Effector memory CD4-positive, alpha-beta T cell (primary cell): ENCODE data around the gene H2AZ1.
"Not testable (repeated sequence)": the region's sequence is repeated elsewhere in the genome, so short reads cannot be mapped to it uniquely, and the experiment has no call there.

ENCODE experiments used
- DNase-seq, 3 donors: peaks; one replicate each; pipeline ENCODE4 v3.0.0-alpha.2; 2020
- H3K27ac ChIP-seq: 2 replicates; pipeline ENCODE4 v1.7.0; 2013; ENCODE audit warnings: mild to moderate bottlenecking, low read length, moderate library complexity; ENCODE audit not compliant: insufficient read depth, poor library complexity, severe bottlenecking
- H3K27me3 ChIP-seq: replicated peaks from 2 replicates; pipeline ENCODE4 v1.7.0; 2013; ENCODE audit warnings: mild to moderate bottlenecking, low read length; ENCODE audit not compliant: insufficient read depth, control insufficient read depth, poor library complexity, severe bottlenecking
- H3K36me3 ChIP-seq: 2 replicates; pipeline ENCODE4 v1.7.0; 2013; ENCODE audit warnings: mild to moderate bottlenecking, low read length, moderate library complexity; ENCODE audit not compliant: control insufficient read depth, insufficient read depth
- H3K4me1 ChIP-seq: 2 replicates; pipeline ENCODE4 v1.7.0; 2013; ENCODE audit warnings: low read length, mild to moderate bottlenecking; ENCODE audit not compliant: control insufficient read depth, insufficient read depth, poor library complexity, severe bottlenecking
- H3K4me3 ChIP-seq: 2 replicates; pipeline ENCODE4 v1.7.0; 2013; ENCODE audit warnings: low read length, low read depth, mild to moderate bottlenecking; ENCODE audit not compliant: insufficient read depth, poor library complexity, severe bottlenecking
- H3K9me3 ChIP-seq: 2 replicates; pipeline ENCODE4 v1.7.0; 2013; ENCODE audit warnings: mild to moderate bottlenecking, low read length, moderate library complexity; ENCODE audit not compliant: control insufficient read depth

The H2AZ1 gene

GRCh38 chr4:99966692-99967091 lies 16.6 kb upstream of the H2AZ1 start:
- DNase-seq = no peak
- Histone ChIP-seq H3K4me3 (no peak overlapping the region), H3K9me3 (no peaks in the 10 kb centered on the region), H3K27ac (no peak overlapping the region), H3K27me3 (no peaks in the 10 kb centered on the region), H3K36me3 (no peaks in the 10 kb centered on the region), H3K4me1 (no peaks in the 10 kb centered on the region)

- H3K36me3 ChIP-seq = no peaks in the 10 kb centered on the region
- no peaks in the 10 kb centered on the region for H3K9me3 ChIP-seq
- no peak overlapping the region for H3K27ac ChIP-seq
- no peaks in the 10 kb centered on the region for H3K27me3 ChIP-seq
- H3K4me3 ChIP-seq = no peak overlapping the region
- DNase-seq = no peak
- no peaks in the 10 kb centered on the region for H3K4me1 ChIP-seq
Measured at GRCh38 chr4:99965674-99966350, 15.7 kb upstream of the H2AZ1 start.

- DNase-seq = no peak
- H3K9me3 ChIP-seq = no peaks in the 10 kb centered on the region
- no peak overlapping the region for H3K27ac ChIP-seq
Measured at GRCh38 chr4:99965173-99965572, 15.1 kb upstream of the H2AZ1 start.

GRCh38 chr4:99961711-99962110 lies 11.6 kb upstream of the H2AZ1 start:
- DNase-seq = no peak
- Histone ChIP-seq H3K27me3 (no peaks in the 10 kb centered on the region), H3K36me3 (no peaks in the 10 kb centered on the region), H3K4me1 (no peaks in the 10 kb centered on the region), H3K27ac (no peak overlapping the region), H3K9me3 (no peaks in the 10 kb centered on the region), H3K4me3 (no peak overlapping the region)

More at GRCh38 chr4:99965173-99965572, 15.1 kb upstream of the H2AZ1 start:
- Histone ChIP-seq H3K27me3 (no peaks in the 10 kb centered on the region), H3K4me1 (no peaks in the 10 kb centered on the region), H3K4me3 (no peak overlapping the region), H3K36me3 (no peaks in the 10 kb centered on the region)

- Histone ChIP-seq H3K4me3 (no peak overlapping the region), H3K9me3 (no peaks in the 10 kb centered on the region), H3K27ac (no peak overlapping the region), H3K27me3 (no peaks in the 10 kb centered on the region), H3K36me3 (no peaks in the 10 kb centered on the region), H3K4me1 (no peaks in the 10 kb centered on the region)
- no peak for DNase-seq
Measured at GRCh38 chr4:99960648-99961047, 10.6 kb upstream of the H2AZ1 start.

GRCh38 chr4:99958207-99958606 lies 8.1 kb upstream of the H2AZ1 start:
- not testable (repeated sequence) for H3K27ac ChIP-seq, H3K4me3 ChIP-seq, DNase-seq, H3K27me3 ChIP-seq, H3K4me1 ChIP-seq, H3K36me3 ChIP-seq, H3K9me3 ChIP-seq

- DNase-seq = no peak
- Histone ChIP-seq H3K9me3 (no peaks in the 10 kb centered on the region), H3K27me3 (no peaks in the 10 kb centered on the region), H3K4me3 (peak overlapping the region; percentile 68), H3K4me1 (peaks cover 9% of the 10 kb centered on the region), H3K27ac (peak overlapping the region; percentile 62), H3K36me3 (peaks cover 6% of the 10 kb centered on the region)
Measured at GRCh38 chr4:99950913-99951254, 809 bp upstream of the H2AZ1 start.

- no peaks in the 10 kb centered on the region for H3K9me3 ChIP-seq
- H3K4me1 ChIP-seq = peaks cover 20% of the 10 kb centered on the region
- H3K27ac ChIP-seq = peak overlapping the region; percentile 89
- H3K4me3 ChIP-seq = peak overlapping the region; percentile 68
- peaks cover 6% of the 10 kb centered on the region for H3K36me3 ChIP-seq
- H3K27me3 ChIP-seq = no peaks in the 10 kb centered on the region
- DNase-seq = peak; percentile 82 to 88 (median 84)
Measured at GRCh38 chr4:99949034-99949998, 759 bp downstream of the H2AZ1 start.

GRCh38 chr4:99947608-99948007 lies 2.5 kb downstream of the H2AZ1 start:
- no peaks in the 10 kb centered on the region for H3K27me3 ChIP-seq
- no peaks in the 10 kb centered on the region for H3K9me3 ChIP-seq
- H3K4me1 ChIP-seq = peaks cover 34% of the 10 kb centered on the region
- H3K36me3 ChIP-seq = peaks cover 6% of the 10 kb centered on the region
- peak overlapping the region; percentile 89 for H3K27ac ChIP-seq
- H3K4me3 ChIP-seq = peak overlapping the region; percentile 91
- DNase-seq = no peak

- DNase-seq = no peak
- H3K27ac ChIP-seq = peak overlapping the region; percentile 89
- no peaks in the 10 kb centered on the region for H3K9me3 ChIP-seq
- H3K4me3 ChIP-seq = peak overlapping the region; percentile 91
- H3K4me1 ChIP-seq = peaks cover 34% of the 10 kb centered on the region
- peaks cover 6% of the 10 kb centered on the region for H3K36me3 ChIP-seq
- no peaks in the 10 kb centered on the region for H3K27me3 ChIP-seq
Measured at GRCh38 chr4:99947190-99947578, 2.9 kb downstream of the H2AZ1 start.
